Cardiac muscle cell (in vitro differentiated cells and primary cell): ENCODE measurements around the gene JMJD1C. TPM values are rescaled to one million over a fixed set of nuclear protein-coding genes. Genes with fewer than 3 reads are reported as not detected.

Experiments used
- DNase-seq, 2 donors: peaks; one replicate each; pipeline versions ENCODE4 v3.0.0 to v3.0.0-alpha.2; 2010 to 2017; ENCODE audit warnings: low read depth in 1 of 2, low spot score in 1 of 2
- H3K27ac ChIP-seq: fragments of 200-600 bp; sonication (generic); 2 replicates; pipeline ENCODE4 v1.5.1; 2016
- H3K27me3 ChIP-seq: fragments of 200-600 bp; sonication (generic); 2 replicates; pipeline ENCODE4 v1.6.0; 2016; ENCODE audit warnings: control low read depth
- H3K36me3 ChIP-seq: fragments of 200-600 bp; sonication (generic); 2 replicates; pipeline ENCODE4 v1.5.1; 2016; ENCODE audit warnings: control low read depth
- H3K4me1 ChIP-seq: fragments of 200-600 bp; sonication (generic); 2 replicates; pipeline ENCODE4 v1.8.1; 2017; ENCODE audit warnings: low read depth, mild to moderate bottlenecking, mixed run types
- H3K4me3 ChIP-seq: fragments of 200-600 bp; sonication (generic); 2 replicates; pipeline ENCODE4 v1.5.1; 2016; ENCODE audit warnings: mild to moderate bottlenecking
- H3K9me3 ChIP-seq: fragments of 200-600 bp; sonication (generic); 2 replicates; pipeline ENCODE4 v1.5.1; 2017; ENCODE audit warnings: low read depth, mild to moderate bottlenecking, control low read depth
- CTCF ChIP-seq: IDR thresholded peaks from 2 replicates; pipeline ENCODE4 v1.5.1; 2012; ENCODE audit warnings: low read depth, mild to moderate bottlenecking, low read length
- polyA plus RNA-seq: library from polyadenylated mRNA; unstranded; fragments of >200 nt; fragmentation: Nextera tagmentation; extraction: Ambion mirVana; gene quantifications from 2 replicates; pipeline ENCODE4 v1.2.1, GENCODE V29; 2016
- total RNA-seq: library from RNA; depleted of rRNA; stranded (reverse); fragments of >200 nt; gene quantifications from 2 replicates; pipeline ENCODE4 v1.2.3, GENCODE V29; 2016

JMJD1C gene
- total and polyA plus RNA-seq, 2 experiments from 2014 or later: 59.1 to 144 TPM

GRCh38 chr10:63265683-63266235, 200.0 kb downstream of the JMJD1C start:
- H3K27me3 ChIP-seq: no peaks in the 10 kb centered on the region
- peak overlapping the region; percentile 99 for H3K27ac ChIP-seq
- H3K9me3 ChIP-seq: no peaks in the 10 kb centered on the region
- peaks cover 23% of the 10 kb centered on the region for H3K4me1 ChIP-seq
- H3K4me3 ChIP-seq: peak overlapping the region; percentile 85
- no peak for DNase-seq
- H3K36me3 ChIP-seq: peaks cover 6% of the 10 kb centered on the region
- TF ChIP-seq CTCF: no peak

DNA sequence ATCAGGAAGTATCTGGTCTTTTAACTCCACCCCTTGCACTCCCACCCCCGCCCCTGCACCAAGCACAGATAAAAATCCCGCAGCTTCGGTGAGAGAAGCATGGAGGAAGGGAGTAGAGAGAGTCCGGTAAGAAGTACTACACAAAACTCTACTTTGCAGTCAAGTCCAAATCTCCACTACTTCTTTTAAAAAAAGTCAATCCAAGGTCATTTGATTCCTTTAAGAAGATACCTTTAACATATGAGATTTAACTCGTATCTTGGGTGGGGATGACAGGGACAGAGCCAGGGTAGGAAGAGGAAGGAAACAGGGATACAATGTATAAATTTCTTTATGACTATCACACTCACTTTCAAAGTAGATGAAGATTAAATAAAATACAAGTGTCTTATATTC, 200.6 kb downstream of the JMJD1C start:
- peak; percentile 56 to 68 for DNase-seq
- H3K4me3 ChIP-seq: peak overlapping the region; percentile 85
- no peak for TF ChIP-seq CTCF
- H3K27me3 ChIP-seq: no peaks in the 10 kb centered on the region
- peaks cover 9% of the 10 kb centered on the region for H3K36me3 ChIP-seq
- H3K4me1 ChIP-seq: peaks cover 25% of the 10 kb centered on the region
- H3K27ac ChIP-seq: peak overlapping the region; percentile 99
- no peaks in the 10 kb centered on the region for H3K9me3 ChIP-seq

- H3K27ac ChIP-seq: peak overlapping the region; percentile 99
- no peaks in the 10 kb centered on the region for H3K27me3 ChIP-seq
- H3K9me3 ChIP-seq: no peaks in the 10 kb centered on the region
Observed at GRCh38 chr10:63264617-63265221, 201.1 kb downstream of the JMJD1C start.

GRCh38 chr10:63262430-63263073, 203.2 kb downstream of the JMJD1C start:
- Histone ChIP-seq H3K9me3 (no peaks in the 10 kb centered on the region), H3K36me3 (peaks cover 12% of the 10 kb centered on the region), H3K4me1 (peaks cover 37% of the 10 kb centered on the region), H3K27me3 (no peaks in the 10 kb centered on the region), H3K27ac (peak overlapping the region; percentile 42), H3K4me3 (no peak overlapping the region)
- DNase-seq: no peak
- TF ChIP-seq CTCF: no peak

More at GRCh38 chr10:63264617-63265221, 201.1 kb downstream of the JMJD1C start:
- H3K4me3 ChIP-seq: peak overlapping the region; percentile 85
- H3K36me3 ChIP-seq: peaks cover 12% of the 10 kb centered on the region
- DNase-seq: peak in 1 of 2 donors; percentile 32
- TF ChIP-seq CTCF: no peak
- H3K4me1 ChIP-seq: peaks cover 30% of the 10 kb centered on the region

DNA sequence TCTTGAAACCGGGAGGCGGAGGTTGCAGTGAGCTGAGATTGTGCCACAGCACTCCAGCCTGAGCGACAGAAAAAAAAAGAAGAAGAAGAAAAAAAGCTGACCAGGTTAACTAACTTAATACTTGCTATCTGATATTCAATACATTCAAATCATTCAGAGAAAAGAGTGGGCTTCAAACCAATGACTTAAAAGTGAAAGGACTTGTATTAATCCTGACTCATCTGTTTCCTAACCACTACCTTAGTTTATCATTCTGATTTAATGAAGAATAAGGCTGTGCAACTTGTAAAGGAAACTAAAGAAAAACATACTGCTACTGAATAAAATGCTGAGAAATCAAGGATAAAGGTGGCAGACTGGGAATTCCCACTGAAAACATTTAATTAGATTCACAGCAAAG, 204.3 kb downstream of the JMJD1C start:
- TF ChIP-seq CTCF: no peak
- Histone ChIP-seq H3K4me1 (peaks cover 37% of the 10 kb centered on the region), H3K9me3 (no peaks in the 10 kb centered on the region), H3K4me3 (no peak overlapping the region), H3K27me3 (no peaks in the 10 kb centered on the region), H3K27ac (no peak overlapping the region), H3K36me3 (peaks cover 12% of the 10 kb centered on the region)
- DNase-seq: no peak
